Gastrocnemius medialis (tissue), 4 donors: ENCODE measurements around the gene POLL. TPM values are rescaled to one million over a fixed set of nuclear protein-coding genes. Genes with fewer than 3 reads are reported as not detected.
A peak's percentile ranks its signal among the peaks of the same experiment; 100 is the strongest.

Source experiments
- ATAC-seq, 2 donors: fragments of 150-250 bp; one replicate each; pipeline ENCODE4 v1.9.1; 2016
- DNase-seq, 2 donors: peaks; one replicate each; pipeline ENCODE4 v3.0.0-alpha.2; 2019
- H3K27ac ChIP-seq, 4 donors: fragments of 200-600 bp; sonication (generic); 1 replicate in 1 of 4; 2 replicates in 3 of 4; pipeline ENCODE4 v1.5.1; 2016 to 2018; ENCODE audit warnings: mild to moderate bottlenecking in 2 of 4, moderate library complexity in 1 of 4
- H3K27me3 ChIP-seq, 3 donors: fragments of 200-600 bp; sonication (generic) in 2 of 3; 1 replicate in 1 of 3; 2 replicates in 2 of 3; pipeline versions ENCODE4 v1.5.1 to v1.6.0; 2016 to 2019; ENCODE audit warnings: mild to moderate bottlenecking in 1 of 3, moderate library complexity in 1 of 3
- H3K36me3 ChIP-seq, 2 donors: fragments of 200-600 bp; sonication (generic) in 1 of 2; one replicate each; pipeline ENCODE4 v1.5.1; 2017 to 2018
- H3K4me1 ChIP-seq, 2 donors: fragments of 200-600 bp; sonication (generic) in 1 of 2; one replicate each; pipeline ENCODE4 v1.5.1; 2016 to 2017; ENCODE audit warnings: mild to moderate bottlenecking in 2 of 2
- H3K4me3 ChIP-seq, 4 donors: fragments of 200-600 bp; sonication (generic) in 3 of 4; 1 replicate in 1 of 4; 2 replicates in 3 of 4; pipeline ENCODE4 v1.5.1; 2016 to 2019; ENCODE audit warnings: mild to moderate bottlenecking in 2 of 4
- H3K9me3 ChIP-seq, 3 donors: fragments of 200-600 bp; sonication (generic) in 2 of 3; 1 replicate in 1 of 3; 2 replicates in 2 of 3; pipeline ENCODE4 v1.5.1; 2016 to 2019
- POLR2A ChIP-seq, 2 donors: fragments of 450-650 bp; IDR thresholded peaks; one replicate each; pipeline ENCODE4 v1.6.1; 2017; ENCODE audit warnings: antibody characterized with exemption in 2 of 2, mild to moderate bottlenecking in 2 of 2, moderate library complexity in 2 of 2
- in situ Hi-C, 4 donors: fragments of 200-750 bp; cut with MboI; loops; one replicate each; pipeline versions ENCODE4 v1.15.0 to v1.8.0; 2017; ENCODE audit warnings: low sequenced_read_pairs in 4 of 4
- intact Hi-C: fragments of 100-400 bp; cut with DNase I; formaldehyde crosslinking; loops from one replicate; pipeline ENCODE4 v1.15.1; 2023; ENCODE audit warnings: low total_unique reads
- total RNA-seq, 4 donors: library from RNA; depleted of rRNA; stranded (reverse); fragments of >200 nt; gene quantifications; one replicate each; pipeline versions ENCODE4 v1.1.0 to v1.2.3, GENCODE V29; 2016
- TF ChIP-seq, protein P1 (sequence below), 5 experiments: fragments of 450-650 bp in 3 of 5; fragments of 200-600 bp in 2 of 5; sonication (generic) in 2 of 5; IDR thresholded peaks in 4 of 5; conservative IDR thresholded peaks in 1 of 5; 1 replicate in 4 of 5; 2 replicates in 1 of 5; pipeline ENCODE4 v1.5.1; 2016 to 2019; ENCODE audit warnings: antibody characterized with exemption in 5 of 5, mild to moderate bottlenecking in 3 of 5, moderate library complexity in 3 of 5

POLL gene
- total RNA-seq, 4 donors from 2014 or later: 15.4 to 33.1 (median 29.4) TPM

DNA sequence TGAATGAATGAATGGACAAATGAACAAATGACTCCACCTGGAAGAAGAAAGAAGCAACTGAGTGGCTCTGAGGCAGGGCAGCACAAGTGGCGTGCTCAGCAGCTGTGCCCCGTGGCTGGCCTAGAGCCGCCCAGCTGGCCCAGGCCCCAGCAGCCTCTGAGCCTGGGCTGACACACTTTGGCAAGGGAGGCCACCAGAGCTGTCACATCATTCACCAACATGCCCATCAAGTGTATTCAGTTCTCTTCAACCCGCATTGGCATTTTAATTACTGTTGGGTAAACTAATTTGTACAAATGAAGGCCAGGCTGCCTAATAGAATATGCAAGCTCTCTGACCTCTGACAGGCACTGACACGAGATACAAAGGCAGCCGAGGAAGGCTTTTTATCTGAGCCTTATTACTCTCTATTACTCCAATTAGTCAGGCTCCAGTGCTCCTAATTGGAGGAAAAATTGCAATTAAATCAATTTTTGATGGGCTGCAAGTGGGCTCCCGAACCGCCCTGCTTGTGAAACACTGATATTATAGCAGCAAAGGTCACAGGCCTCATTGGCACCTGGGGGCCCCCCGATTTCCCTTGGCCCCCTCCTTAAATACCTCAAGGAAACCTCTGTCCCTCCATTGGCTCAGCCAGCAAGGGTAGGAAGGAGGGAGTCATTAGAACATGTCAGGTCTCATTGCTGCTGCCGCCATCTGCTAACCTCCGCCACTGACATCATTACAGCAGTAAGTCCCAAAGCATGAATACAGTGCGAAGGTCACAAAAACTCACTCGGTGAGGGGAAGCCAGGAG lies 42.0 kb upstream of the POLL start:
- in situ Hi-C loops: no loop called here
- H3K4me1 ChIP-seq: peaks cover 15 to 17% of the 10 kb centered on the region in 2 donors
- no peaks in the 10 kb centered on the region for H3K27me3 ChIP-seq
- no peak for TF ChIP-seq POLR2A (IDR thresholded peaks at IDR 0.05)
- TF ChIP-seq, protein P1, sequence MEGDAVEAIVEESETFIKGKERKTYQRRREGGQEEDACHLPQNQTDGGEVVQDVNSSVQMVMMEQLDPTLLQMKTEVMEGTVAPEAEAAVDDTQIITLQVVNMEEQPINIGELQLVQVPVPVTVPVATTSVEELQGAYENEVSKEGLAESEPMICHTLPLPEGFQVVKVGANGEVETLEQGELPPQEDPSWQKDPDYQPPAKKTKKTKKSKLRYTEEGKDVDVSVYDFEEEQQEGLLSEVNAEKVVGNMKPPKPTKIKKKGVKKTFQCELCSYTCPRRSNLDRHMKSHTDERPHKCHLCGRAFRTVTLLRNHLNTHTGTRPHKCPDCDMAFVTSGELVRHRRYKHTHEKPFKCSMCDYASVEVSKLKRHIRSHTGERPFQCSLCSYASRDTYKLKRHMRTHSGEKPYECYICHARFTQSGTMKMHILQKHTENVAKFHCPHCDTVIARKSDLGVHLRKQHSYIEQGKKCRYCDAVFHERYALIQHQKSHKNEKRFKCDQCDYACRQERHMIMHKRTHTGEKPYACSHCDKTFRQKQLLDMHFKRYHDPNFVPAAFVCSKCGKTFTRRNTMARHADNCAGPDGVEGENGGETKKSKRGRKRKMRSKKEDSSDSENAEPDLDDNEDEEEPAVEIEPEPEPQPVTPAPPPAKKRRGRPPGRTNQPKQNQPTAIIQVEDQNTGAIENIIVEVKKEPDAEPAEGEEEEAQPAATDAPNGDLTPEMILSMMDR (IDR thresholded peaks at IDR 0.05 in 4 of 5, conservative IDR thresholded peaks at IDR 0.05 in 1 of 5): no peak
- intact Hi-C loops: no loop called here
- H3K4me3 ChIP-seq: no peak overlapping the region
- H3K27ac ChIP-seq: no peak overlapping the region
- H3K36me3 ChIP-seq: no peaks in the 10 kb centered on the region
- peak; percentile 76 for ATAC-seq
- H3K9me3 ChIP-seq: no peaks in the 10 kb centered on the region
- peak; percentile 42 to 75 for DNase-seq

DNA sequence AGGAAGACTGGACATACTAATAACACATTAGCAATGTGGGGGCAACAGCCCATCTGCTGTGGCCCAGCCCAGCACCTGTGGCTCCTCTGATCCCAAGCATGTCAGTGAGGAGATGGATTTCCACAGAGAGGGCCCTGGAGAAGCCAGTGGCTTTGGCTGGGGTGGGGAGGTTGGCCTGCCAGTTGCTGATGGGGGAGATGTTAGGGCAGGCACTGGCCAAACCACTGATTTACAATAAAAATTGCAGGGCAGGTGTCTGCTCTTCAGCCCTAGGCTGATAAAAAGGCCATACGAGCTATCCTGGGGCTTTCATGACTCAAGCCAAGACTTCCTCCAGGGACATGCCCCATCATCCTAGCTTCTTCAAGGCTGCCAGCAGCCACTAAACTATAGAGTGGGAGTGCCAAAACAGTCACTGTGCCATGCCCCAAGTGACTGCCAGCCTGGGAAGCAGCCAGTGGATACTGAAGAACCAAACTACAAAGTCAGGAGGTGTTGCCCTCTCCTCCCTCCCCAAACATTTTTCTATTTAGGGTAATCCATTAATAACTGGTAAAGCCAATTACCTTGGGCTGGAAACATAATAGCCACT lies 37.9 kb upstream of the POLL start:
- H3K27me3 ChIP-seq: no peaks in the 10 kb centered on the region
- peaks cover 0 to 13% of the 10 kb centered on the region in 2 donors for H3K36me3 ChIP-seq
- intact Hi-C loops: no loop called here
- DNase-seq (peak in 1 of 2 donors; percentile 45), ATAC-seq (peak; percentile 25 to 72)
- H3K4me3 ChIP-seq: no peak overlapping the region
- H3K4me1 ChIP-seq: peaks cover 18 to 22% of the 10 kb centered on the region in 2 donors
- peak overlapping the region in 2 of 4 donors; percentile 4 to 39 for H3K27ac ChIP-seq
- no peaks in the 10 kb centered on the region for H3K9me3 ChIP-seq
- in situ Hi-C loops: no loop called here
- TF ChIP-seq, protein P1 (IDR thresholded peaks at IDR 0.05 in 4 of 5, conservative IDR thresholded peaks at IDR 0.05 in 1 of 5): no peak
- TF ChIP-seq POLR2A (IDR thresholded peaks at IDR 0.05): no peak

DNA sequence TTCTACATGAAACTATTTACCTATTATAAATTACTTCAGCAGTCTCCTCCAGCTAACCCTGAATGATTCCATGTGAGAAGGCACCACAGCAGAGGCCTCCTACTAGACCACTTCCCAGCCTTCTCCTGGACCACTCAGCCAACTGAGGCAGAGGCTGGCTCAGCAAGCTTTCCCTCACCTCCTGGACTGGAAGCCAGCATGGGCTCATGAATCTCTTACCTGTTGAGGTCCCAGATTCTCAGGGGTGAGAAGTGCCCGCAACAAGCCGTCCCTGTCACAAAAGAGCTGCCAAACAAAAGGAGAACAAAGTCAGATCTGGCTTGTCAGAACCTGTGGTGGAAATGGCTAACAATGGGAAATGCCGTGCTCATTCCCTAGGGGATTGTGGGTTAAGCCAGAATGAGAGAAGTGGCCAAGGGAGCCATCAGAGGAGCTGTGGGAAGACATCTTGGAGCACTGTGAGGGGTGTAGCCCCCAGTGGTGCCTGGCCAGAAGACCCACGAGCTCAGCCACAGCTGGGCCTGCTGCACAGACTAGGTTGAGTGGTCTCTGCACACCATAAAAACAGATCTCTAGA lies 36.6 kb upstream of the POLL start:
- TF ChIP-seq, protein P1 (IDR thresholded peaks at IDR 0.05 in 4 of 5, conservative IDR thresholded peaks at IDR 0.05 in 1 of 5): no peak
- no peak for TF ChIP-seq POLR2A (IDR thresholded peaks at IDR 0.05)
- H3K36me3 ChIP-seq: peaks cover 0 to 13% of the 10 kb centered on the region in 2 donors
- no peak overlapping the region for H3K27ac ChIP-seq
- in situ Hi-C loops (no loop called here), intact Hi-C loops (no loop called here)
- H3K4me3 ChIP-seq: no peak overlapping the region
- no peaks in the 10 kb centered on the region for H3K27me3 ChIP-seq
- no peaks in the 10 kb centered on the region for H3K9me3 ChIP-seq
- ATAC-seq (no peak), DNase-seq (no peak)
- H3K4me1 ChIP-seq: peaks cover 16 to 18% of the 10 kb centered on the region in 2 donors

DNA sequence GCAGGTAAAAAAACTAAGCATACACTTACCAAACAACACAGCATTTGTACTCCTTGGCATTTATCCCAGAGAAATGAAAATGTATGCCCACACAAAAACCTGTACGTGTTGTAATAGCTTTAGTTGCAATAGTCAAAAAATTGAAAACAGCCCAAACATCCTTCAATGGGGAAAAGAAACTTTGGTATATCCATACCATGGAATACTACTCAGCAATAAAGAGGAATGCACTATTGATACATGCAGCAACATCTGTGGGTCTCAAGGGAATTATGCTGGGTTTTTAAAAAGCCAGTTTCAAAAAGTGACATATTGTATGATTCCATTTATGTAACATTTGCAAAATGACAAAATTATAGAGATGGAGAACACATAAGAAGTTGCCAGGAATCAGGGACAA lies 35.5 kb upstream of the POLL start:
- intact Hi-C loops: no loop called here
- peaks cover 0 to 13% of the 10 kb centered on the region in 2 donors for H3K36me3 ChIP-seq
- H3K9me3 ChIP-seq: no peaks in the 10 kb centered on the region
- no peak for TF ChIP-seq POLR2A (IDR thresholded peaks at IDR 0.05)
- H3K27ac ChIP-seq: no peak overlapping the region
- no peak overlapping the region for H3K4me3 ChIP-seq
- ATAC-seq: no peak
- no peaks in the 10 kb centered on the region for H3K27me3 ChIP-seq
- in situ Hi-C loops: no loop called here
- DNase-seq: no peak
- peaks cover 13 to 18% of the 10 kb centered on the region in 2 donors for H3K4me1 ChIP-seq

DNA sequence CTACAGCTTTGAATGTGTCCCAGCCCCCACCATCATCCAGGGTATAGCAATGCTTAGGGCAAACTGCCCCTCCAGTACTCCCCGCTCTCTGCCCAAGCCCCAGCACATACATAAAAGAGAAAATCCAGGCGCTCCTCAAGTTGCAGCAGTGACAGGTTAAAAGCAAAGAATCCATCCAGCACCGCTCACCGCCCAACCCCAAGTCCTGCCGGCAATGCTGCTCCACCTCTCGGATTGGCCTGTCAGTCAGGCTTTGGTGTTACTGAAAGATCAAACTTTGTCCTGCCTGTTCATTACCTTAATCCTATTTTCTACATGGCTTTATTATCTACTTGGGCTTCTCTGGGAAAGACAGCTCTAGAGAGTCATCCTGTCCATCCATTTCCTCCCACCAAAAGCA lies 31.9 kb upstream of the POLL start:
- DNase-seq (no peak), ATAC-seq (no peak)
- H3K27me3 ChIP-seq: no peaks in the 10 kb centered on the region
- peaks cover under 1 to 7% of the 10 kb centered on the region in 2 donors for H3K4me1 ChIP-seq
- intact Hi-C loops (no loop called here), in situ Hi-C loops (no loop called here)
- TF ChIP-seq, protein P1 (IDR thresholded peaks at IDR 0.05 in 4 of 5, conservative IDR thresholded peaks at IDR 0.05 in 1 of 5): no peak
- no peaks in the 10 kb centered on the region for H3K9me3 ChIP-seq
- H3K27ac ChIP-seq: no peak overlapping the region
- peaks cover 0 to 23% of the 10 kb centered on the region in 2 donors for H3K36me3 ChIP-seq
- H3K4me3 ChIP-seq: no peak overlapping the region
